ENCODE results near the gene KATNAL1.

KATNAL1 gene

GRCh38 chr13:30307194-30307970 is at the start of gene KATNAL1:
Gene KATNAL1 (minus strand): TSS chr13:30307551. CDS start chr13:30283777, 23,774 bp downstream.
- intact Hi-C loops (cut with DNase I): loop anchor here (5.0 kb wide), 1 partner anchor 160 kb away; the partner anchor contains the start of gene HMGB1
- DNase-seq: peak; percentile 74 to 98 (median 88)

- intact Hi-C loops (cut with DNase I): no loop called here
- DNase-seq: no peak
These were observed 48.5 kb upstream of the KATNAL1 start for GRCh38 chr13:30355839-30356238.

- intact Hi-C loops (cut with DNase I): no loop called here
- no peak for DNase-seq
These were observed 48.0 kb upstream of the KATNAL1 start for GRCh38 chr13:30355384-30355699.

DNA sequence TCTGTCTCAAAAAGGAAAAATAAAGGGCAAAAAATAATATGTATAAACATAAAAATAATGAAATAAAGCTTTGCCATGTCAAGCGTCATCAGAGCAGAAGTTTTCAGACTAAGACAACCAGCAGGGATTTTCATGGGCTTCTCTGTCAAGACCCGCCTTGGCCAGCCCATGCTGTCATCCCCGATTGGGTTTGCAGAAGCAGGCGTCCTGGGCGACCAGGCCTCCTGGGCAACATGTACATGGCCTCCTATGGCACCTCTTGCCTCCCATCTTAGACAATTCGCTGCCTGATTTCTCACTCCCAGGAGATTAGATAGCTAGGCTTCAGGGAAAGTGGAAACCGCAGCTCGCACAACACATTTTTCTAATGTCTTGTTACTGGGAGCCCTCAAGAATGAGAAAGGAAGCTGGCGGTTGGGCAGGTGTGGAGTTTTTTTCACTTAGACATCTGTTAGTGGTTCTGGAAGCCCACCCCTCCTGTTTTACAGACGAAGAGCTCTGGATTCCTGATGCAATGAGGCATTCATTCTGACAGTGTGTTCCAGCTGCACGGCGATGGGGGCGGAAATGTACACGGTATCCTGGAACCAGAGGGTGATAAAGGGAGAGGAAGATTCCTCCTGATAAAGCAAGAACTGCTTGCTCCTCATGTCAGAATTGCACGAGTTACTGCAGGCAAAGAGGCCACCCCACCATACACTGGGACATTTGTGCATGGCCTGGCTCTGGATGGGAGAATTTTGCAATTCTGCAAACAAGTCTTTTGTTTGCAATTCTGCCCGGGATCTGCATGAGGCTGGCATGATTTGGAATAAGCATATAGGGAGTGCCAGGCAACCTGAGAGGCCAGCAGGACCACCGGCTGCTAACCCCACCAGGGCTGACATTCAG is 47.4 kb upstream of the KATNAL1 start:
- intact Hi-C loops (cut with DNase I): no loop called here
- peak in 1 of 10 donors; percentile 40 for DNase-seq

DNA sequence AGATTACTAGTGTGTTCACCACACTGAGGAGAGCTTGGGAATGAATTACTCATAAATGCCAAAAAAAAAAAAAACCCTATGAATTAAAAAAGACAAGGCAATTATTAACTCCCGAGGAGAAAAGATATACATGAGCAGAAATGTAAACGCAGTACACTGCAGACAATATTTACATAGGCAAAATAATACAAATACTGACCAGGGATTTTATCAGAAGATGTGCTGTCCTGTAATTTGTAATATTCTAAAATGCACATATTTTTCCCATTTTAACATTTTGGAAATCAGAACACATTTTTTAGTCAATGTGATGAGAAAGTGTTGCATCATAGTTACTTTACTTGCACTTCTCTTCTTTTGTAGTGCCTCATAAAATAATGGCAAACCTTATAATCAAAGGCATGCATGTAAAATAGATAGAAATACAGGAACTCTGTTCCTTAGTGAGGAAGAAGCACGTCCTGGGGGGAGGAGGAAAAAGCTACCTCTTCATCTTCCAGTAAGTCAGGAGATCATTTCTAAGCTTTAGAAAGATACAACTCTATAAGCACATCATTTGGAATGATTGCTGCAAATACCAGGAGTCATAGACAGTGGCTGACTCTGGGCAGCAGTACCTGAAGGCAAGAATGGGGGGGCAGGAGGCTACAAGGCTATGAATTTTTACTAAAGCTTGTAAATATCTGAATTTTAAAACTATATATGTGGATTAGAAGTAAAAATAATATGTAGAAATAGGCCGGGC is 46.3 kb upstream of the KATNAL1 start:
- intact Hi-C loops (cut with DNase I): no loop called here

GRCh38 chr13:30353060-30353459 is 45.7 kb upstream of the KATNAL1 start:
- DNase-seq: no peak
- intact Hi-C loops (cut with DNase I): no loop called here

More for the DNA sequence above, 46.3 kb upstream of the KATNAL1 start:
- no peak for DNase-seq

GRCh38 chr13:30352121-30352520 is 44.8 kb upstream of the KATNAL1 start:
- no peak for DNase-seq
- intact Hi-C loops (cut with DNase I): no loop called here

DNA sequence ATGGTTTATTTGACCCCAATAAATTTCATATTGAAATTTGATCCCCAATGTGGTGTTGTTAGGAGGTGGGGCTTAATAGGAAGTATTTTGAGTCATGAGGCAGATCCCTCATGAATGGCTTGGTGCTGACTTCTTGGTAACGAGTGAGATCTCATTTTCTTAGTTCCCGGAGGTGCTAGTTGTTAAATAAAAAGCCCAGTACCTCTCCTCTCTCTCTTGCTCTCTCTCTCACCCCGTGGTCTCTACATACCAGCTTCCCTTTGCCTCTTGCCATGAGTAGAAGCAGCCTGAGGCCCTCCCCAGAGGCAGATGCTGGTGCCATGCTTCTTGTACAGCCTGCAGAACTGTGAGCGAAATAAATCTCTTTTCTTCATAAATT is 39.4 kb upstream of the KATNAL1 start:
- no peak for DNase-seq
- intact Hi-C loops (cut with DNase I): no loop called here

- no peak for DNase-seq
- intact Hi-C loops (cut with DNase I): no loop called here
These were observed 38.9 kb upstream of the KATNAL1 start for GRCh38 chr13:30346153-30346788.

DNA sequence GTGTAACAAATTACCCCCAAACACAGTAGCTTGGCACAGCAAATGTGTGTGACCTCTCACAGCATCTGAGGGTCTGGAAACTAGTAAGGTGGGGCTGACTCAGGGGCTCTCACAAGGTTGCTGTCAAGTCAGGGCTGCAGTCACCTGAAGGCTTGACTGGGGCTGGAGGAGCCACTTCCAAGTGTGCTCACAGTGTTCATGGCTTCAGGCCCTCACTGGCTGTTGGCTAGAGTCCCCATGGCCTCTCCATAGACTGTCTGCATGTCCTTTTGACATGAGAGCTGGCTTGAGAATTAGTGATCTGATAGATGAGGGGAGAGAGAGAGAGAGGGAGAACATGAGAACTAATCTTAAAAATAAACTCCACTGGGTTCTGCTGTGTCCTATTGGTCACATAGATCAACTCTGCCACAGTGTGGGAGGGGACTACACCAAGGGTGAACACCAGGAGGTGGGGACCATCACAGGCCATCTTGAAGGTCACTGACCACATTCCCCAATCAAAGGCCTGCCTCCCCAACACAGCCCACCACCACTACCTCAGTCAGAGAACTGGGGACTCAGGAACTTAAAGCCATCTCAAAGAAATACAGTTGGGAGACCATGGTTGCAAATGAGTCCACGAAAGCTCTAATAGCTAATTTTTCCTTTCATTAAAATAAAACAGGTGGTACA is 38.2 kb upstream of the KATNAL1 start:
- intact Hi-C loops (cut with DNase I): no loop called here
- DNase-seq: no peak

DNA sequence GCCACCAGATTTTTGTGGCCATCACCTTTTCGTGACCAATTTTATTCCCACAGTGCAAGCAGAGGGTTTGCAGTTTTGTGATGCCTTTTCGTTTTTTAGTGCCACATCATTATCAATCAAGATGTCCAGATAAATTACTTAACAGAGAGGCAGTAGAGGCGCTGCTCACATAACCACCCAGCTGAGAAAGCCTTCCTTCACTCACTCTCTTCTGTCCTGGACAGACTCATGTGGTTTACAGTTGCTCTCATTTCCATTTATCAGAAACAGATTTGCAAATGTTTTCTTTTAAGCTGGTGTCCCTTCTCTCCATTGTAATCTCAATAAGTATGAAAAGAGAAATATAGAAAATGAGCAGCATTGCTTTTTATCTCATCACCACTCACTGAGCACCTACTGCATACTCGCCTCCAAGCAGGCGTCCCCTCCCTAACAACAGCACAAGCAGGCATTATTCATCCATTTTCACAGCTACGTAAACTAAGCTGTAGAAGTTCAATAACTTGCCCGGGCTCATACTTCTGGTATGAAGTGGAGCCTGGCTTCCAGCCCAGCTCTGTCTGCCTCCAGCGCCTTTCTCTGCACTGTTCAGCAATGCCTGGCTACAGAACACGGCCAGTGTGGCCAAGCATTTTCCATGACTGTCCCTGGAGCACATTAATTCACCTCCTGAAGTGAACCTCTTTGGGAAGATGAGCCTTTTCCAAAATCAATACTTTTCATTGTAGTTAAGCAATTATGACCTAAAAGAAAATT is 34.6 kb upstream of the KATNAL1 start:
- intact Hi-C loops (cut with DNase I): no loop called here
- peak; percentile 31 to 91 (median 56) for DNase-seq

DNA sequence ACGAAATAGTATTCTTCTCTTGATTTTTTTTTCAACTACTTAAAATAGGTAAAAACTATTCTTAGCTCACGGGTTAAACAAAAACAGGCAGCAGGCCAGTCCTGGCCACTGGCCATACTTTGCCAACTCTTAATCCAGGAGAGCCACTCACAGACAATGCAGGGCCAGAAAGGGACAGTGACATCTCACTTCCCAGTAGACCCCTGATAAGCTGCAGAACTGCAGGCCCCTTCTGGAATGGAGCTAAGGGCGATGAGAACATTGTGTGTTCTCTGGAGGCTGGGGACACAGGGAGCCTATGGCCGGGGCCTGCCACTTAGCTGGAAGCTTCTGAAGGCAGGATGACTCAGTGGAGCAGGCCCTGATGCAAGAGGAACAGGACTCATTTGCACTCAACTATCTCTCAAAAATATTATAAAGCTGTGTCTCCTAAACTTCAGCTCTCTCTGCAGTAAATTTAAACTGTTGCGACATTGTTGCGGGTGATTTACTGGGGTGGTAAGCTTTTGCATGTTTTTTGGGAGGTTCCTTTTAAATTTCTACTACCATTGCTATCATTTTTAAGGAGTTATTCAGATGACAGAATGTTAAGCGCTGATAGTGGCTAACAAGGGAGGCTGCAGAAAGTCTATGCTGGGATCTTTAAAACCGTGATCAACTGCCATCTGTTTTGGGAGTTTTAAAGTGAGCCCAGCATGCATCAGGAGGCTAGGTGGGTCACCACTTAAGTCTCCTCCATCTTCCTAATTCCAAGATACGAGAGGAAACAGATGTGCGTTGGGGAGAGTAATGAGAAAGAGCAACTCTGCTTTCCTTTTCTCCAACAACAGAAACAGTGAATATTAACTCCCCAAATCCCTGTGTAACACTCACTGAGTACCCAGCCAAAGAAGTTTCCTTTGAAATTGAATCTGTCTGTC is 33.2 kb upstream of the KATNAL1 start:
- intact Hi-C loops (cut with DNase I): no loop called here
- DNase-seq: peak in 3 of 10 donors; percentile 26 to 87 (median 50)

DNA sequence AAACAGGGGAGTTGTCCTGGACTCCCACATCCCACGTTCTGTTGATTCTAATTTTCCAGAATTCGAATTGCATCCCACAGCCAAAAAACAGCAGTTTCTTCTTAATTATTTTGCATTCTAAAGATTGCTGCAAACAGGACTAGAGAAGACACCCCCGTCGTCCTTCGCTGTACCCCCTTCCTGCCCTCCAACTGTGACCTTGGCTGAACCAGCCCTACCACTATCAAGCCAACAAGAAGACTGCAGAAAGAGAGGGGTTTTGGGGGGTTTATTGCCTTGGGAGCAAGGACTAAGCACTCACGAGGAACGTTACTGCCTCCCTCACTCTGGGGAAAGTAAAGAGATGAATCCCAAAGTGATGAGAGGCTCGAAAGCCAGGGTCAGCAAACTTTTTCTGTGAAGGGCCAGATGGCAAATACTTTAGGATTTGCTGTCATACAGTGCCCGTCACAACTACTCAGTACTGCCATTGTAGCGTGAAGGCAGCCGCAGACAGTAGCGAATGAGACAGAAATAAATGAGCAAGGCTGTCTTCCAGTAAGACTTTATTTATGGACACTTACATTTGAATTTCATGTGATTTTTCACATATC is 32.5 kb upstream of the KATNAL1 start:
- intact Hi-C loops (cut with DNase I): loop anchor here (10.0 kb wide), 1 partner anchor 205 kb away; no protein-coding TSS in a partner anchor
- no peak for DNase-seq

DNA sequence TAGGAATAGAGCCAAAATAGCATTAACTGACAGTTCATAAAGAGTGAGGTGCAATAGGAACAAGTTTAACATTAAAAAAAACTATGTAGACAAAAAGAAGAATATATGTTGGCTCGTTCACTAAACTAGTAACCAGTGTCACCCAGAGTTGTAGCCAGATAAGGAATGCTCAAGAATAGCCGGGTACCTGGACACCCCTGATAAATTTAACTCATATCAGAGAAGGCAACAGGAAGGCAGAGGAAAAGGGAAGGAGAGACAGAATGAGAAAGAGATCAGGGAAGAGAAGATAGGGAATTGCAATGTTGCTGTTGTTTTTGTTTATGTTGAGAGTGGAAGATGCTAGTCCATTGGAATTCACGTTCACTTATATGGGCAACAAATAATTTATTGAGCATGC is 31.6 kb upstream of the KATNAL1 start:
- intact Hi-C loops (cut with DNase I): loop anchor here (10.0 kb wide), 1 partner anchor 204 kb away; no protein-coding TSS in a partner anchor
- no peak for DNase-seq

- no peak for DNase-seq
- intact Hi-C loops (cut with DNase I): loop anchor here (10.0 kb wide), 1 partner anchor 204 kb away; no protein-coding TSS in a partner anchor
These were observed 31.0 kb upstream of the KATNAL1 start for GRCh38 chr13:30338331-30338851.

DNA sequence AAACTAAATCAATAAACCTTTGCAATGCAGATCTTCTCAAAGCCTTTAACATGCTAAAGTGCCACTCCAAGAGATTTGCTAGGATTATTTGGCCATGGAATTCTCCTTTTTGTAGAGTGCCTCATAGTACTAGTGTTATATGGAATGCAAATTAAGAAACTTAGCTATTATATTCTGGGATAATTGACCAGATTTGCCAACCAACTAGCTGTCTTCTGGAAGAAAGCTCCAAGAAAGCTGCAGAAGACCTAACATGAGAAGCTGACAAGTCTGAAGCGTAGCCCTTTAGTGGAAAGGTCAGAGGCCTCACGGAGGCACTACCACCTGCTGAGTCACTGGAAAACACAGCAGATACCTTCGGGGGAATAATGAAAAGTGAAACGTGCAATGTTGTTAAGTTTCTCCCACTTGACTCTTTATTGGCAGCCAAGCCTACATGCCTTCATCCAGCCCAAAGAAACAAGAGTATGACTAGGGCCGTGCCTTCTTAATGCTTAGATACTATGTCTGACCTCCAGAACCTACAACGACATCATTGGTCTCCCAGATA is 29.8 kb upstream of the KATNAL1 start:
- intact Hi-C loops (cut with DNase I): loop anchor here (10.0 kb wide), 1 partner anchor 202 kb away; no protein-coding TSS in a partner anchor
- no peak for DNase-seq
